ENCODE data around the gene SH3RF3. TPM values are rescaled to one million over a fixed set of nuclear protein-coding genes. Genes with fewer than 3 reads are reported as not detected.
A peak's percentile ranks its signal among the peaks of the same experiment; 100 is the strongest.

SH3RF3 gene
- total RNA-seq, 1 donor from 2014 or later, result 0.68 TPM

DNA sequence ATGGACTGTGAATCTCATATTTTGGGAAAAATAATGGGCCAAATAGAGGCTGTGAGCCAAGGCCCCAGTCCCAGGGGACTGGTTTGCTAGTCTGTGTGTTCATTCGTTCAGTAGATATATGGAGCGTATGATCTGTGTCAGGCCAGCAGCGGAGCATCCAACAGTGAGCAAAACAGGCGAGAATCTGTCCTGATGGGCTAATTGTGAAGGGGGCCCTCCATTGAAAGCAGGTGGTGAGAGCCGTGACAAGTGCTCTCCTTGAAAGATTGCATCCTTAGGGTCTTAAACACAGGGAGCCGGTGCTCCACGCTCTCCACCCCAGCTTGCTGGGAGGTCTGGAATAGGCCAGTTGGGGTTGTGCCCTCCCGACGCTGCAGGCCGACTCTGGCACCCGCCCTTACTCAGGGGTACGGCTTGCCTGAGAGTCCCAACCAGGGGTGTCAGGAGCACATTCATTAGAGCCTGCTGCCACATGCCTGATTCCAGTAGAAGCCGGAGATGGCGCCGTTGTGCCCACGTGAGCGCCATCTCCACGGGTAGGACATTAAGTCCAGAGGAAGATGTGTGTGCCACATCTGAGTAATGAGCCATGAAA is 213.3 kb downstream of the SH3RF3 start:
- no peak for ATAC-seq

GRCh38 chr2:109342930-109343329 is 213.9 kb downstream of the SH3RF3 start:
- ATAC-seq, result no peak

GRCh38 chr2:109343460-109343859 is 214.5 kb downstream of the SH3RF3 start:
- ATAC-seq, result no peak

GRCh38 chr2:109344270-109344805 is 215.3 kb downstream of the SH3RF3 start:
- ATAC-seq, result no peak

DNA sequence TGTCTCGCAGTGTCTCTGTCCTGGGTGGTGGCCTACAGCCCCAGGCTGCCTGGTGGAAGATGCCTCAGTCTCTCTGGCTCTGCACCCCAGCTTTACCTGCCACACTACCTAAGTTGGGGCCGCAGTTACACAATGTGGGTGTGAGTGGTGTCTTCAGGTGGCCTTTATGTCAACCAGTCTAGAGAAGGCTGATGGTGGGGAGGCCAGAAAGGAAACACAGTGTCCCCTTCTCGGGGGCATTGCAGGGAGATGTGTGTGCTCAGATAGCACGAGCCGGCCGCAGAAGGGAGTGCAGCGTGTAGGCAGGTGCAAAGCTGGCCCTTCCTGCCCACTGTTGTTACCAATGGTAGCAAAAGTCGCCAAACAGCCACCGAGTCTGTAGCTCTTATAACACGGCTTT is 216.1 kb downstream of the SH3RF3 start:
- ATAC-seq, result no peak

DNA sequence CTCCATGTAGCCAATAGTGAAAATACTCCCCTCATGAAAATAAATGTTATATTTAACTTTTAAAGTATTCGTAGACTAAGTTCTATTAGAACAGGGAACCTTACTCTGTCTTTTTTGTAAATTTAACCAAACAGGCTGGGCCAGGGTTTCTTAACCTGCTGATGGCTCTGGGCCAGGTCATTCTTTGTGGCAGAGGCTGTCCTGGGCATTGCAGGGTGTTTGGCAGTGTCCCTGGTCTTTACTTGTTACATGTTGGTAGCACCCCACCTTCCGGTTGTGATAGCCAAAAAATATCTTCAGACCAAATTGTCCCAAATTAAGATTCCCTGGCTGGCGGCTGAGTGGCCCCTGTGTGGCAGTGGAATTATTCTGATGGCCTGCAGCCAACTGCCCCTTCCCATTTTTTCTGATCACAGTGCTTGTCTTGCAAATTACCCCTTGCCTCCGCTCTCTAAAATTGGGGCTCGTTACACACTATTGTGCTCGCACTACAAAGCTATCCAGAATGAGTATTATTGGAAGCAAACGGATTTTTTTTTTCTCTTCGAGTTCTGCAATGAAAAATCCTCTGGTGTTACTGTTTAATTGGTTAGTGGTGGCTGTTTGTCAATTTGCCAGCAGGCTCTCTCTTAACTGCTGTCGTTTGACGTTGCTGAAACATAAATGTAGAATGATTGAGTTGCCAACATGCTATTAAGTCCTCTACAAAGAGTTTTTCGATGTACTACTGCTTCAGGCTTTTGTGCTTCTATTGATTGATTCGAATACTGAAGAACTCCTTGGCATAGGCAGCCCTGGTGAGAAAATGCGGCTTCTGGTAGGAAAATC is 216.9 kb downstream of the SH3RF3 start:
- no peak for ATAC-seq

DNA sequence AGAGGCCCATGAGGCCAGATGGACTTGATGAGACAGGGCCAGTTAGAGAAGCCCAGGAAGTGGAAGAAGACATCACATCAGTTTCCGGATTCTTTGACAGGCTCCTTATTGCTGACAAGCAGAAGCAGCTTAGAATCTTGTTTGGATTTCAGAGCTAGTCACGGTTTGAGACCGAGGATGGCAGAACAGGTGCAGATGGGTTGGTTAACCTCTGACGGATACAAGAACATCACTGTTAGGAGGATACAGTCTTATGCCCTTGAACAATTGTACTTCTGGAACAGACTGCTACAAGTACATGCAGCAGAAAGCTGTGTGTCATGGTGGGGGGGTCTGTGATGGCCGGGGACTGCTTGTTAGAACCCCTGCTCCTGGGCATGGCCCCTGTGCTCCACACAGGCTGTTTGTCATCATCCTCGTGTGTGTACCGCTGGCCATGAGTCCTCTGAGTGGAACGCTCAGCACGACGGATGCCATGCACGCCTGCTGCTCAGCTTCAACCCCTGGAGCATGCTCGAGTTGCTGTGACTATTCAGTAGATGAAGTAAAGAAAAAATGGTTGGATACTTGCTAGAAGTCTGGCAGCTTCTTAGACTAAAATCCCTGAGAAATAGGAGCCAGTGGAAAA is 217.7 kb downstream of the SH3RF3 start:
- no peak for ATAC-seq

DNA sequence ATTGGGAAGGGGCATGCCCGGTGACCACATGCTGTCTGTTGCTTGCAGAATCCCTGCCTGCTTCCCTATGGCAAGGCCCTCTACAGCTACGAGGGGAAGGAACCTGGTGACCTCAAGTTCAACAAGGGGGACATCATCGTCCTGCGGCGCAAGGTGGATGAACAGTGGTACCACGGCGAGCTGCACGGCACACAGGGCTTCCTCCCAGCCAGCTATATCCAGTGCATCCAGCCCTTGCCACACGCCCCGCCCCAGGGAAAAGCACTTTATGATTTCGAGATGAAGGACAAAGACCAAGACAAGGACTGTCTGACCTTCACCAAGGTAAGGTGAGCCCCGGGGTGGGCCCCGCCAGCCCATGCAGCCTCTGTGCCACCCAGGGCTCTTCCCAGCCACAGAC is 218.6 kb downstream of the SH3RF3 start:
- no peak for ATAC-seq

DNA sequence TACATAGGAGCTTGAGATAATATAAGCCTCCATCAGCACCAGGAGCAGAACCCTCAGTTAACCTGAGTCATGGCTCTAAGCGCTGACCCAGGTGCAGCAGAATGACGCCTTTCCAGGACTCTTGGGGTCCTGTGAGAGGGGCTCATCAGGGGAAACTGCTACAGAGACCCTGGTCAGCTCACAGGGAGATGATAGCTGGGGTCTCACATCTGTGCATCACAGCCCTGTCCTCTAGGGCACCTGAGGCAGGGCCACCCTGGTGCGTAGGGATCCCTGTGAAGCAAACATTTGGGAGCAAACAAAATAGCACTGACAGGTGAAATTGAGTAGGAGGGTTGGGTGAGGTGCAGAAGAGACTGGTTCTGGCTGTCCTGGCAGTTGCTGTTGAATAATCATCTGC is 219.2 kb downstream of the SH3RF3 start:
- ATAC-seq, result no peak

DNA sequence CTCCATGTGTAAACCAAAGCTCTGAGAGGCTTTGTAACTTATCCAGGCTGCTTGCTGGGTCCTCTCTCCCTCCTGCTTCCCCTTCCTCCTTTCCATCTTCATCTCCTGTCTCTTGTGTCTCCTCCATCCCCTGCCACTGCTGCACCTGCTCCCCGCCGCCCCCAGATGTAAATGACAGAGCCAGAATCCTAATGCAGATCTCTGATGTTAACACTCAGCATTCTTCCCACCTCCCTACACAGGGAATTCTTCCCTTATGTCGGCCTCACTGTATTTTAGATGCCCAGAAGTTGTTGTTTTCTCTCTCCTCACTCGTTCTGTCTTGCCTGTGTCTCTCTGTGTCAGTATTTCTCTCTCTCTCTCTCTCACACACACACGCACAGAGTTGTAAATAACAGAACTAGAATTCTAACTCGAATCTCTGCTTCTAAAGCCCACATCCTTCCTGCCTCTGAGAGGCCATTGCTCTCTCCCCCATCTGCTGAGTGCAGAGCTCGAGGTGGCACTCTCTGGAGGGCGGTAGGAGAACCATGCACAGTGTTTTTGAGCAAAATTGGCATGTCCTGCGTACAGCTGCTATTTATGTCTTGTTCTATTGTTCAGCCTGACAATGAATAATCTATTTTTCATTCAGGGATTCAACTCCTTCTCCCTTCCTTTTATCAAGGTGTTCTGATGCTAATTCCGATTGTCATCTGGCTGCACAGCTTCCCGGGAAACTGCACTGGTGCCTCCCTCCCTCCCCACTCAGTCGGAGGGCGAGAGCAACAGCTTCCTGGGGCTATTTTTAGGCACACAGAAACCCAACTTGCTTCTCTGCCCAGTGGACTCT is 219.9 kb downstream of the SH3RF3 start:
- ATAC-seq, result no peak

GRCh38 chr2:109349503-109350465 is 220.8 kb downstream of the SH3RF3 start:
- no peak for ATAC-seq

DNA sequence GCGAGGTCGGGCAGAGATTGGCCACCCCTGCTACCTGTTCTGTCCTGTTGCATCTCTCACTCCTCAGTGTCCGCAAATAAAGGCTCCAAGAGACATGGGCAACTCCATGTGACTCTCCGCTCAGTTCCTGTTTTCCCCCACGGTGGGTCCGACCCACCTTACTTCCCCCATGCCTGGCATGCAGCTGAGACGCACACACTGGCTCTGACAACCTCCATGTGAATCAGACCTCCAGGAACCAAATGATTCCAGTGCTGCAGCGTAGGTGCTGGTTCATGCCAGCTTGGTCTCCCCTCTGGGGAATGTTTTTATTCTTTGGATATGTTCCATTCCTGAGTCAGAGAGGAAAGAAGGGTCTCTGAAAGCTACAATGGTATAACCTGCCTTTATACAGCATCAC is 221.5 kb downstream of the SH3RF3 start:
- ATAC-seq, result no peak

GRCh38 chr2:109351164-109351756 is 222.3 kb downstream of the SH3RF3 start:
- ATAC-seq, result peak; percentile 96

GRCh38 chr2:109352056-109352897 is 223.3 kb downstream of the SH3RF3 start:
- ATAC-seq, result no peak

DNA sequence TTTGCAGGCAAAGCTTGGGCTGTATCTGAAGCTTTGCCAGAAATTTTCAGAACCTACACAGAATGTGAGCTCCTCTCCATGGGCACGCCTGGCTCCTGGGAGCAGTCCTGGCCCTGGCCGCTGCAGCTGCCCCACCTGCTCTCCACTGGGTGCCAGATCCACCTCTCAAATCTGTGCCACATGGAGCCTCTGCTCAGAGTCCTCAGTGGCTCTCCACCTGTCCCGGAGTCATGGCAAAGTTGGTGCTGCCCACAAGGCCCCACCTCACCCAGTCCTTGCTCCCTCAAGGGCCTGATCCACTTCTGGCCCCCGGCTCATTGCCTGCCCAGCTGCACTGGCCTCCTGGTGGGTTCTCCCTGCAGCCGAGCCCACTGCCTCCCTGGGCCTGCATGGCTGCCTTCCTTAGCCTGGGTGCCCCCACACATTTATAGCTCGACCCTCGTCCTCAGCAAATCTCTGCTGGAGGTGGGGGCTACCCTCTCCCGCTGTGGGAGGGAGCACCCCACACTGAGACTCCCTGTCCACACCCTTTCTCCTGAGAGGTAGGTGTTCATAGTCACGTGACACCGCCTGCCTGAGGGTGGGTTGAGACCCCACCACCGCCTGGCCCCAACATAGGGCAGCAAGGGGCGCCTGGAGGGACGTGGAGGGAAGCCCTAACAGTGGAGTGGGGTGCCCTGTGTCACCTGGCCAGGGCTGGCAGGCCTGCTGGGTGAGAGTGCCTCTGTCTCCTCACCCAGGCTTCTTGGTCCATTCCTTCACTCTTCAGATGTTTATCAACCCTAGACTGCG is 224.1 kb downstream of the SH3RF3 start:
- ATAC-seq, result no peak

DNA sequence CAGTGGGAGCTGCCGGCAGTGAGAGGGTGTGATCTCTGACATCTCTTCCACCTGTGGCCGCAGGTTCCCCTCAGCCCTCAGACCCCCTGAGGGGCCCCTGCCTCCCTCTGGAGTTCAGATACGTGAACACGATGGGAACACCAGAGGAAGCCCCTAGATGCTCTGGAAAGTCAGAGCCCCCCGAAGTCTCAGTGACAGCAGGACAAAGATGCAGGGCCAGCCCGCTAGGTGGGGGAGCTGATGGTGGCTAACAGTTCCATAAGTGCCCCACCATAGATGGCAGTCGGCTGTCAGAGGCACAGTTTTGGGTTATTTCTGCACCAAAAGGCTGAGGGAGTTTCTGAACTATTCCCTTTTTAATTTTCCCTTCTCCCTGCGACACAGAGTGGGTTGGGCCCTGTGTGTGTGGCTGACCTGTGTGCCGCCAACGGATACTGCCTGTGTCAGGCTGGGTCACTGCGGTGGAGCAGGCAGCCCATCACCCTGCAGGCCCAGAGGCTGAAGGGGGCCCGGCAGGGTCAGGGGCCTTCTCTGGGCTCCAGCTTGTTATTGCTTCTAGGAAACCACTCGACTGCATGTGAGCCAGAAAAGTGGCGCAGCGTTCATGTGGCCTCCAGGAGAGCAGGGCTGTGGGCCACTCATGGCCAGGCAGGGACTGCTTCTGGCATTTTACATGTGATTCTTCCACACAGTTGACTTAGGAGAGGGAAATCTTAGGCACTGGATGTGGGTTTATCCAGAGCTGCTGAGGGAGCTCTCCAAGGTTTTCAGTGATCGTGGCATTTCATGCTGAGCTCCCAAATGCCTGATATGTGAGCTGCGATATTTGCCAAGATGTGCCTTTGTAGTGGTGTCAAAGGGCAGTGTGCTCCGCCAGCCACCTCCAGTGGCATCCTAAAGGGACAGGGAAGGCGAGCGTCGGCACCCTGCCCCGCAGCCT is 225.1 kb downstream of the SH3RF3 start:
- no peak for ATAC-seq

GRCh38 chr2:109355192-109355843 is 226.3 kb downstream of the SH3RF3 start:
- ATAC-seq, result no peak

Data from esophagus mucosa (tissue), 1 donor.